HG03064 (cell line): ENCODE results near the gene FAM193B.
"Not testable (repeated sequence)": the region's sequence is repeated elsewhere in the genome, so short reads cannot be mapped to it uniquely, and the experiment has no call there.

Experiments used
- ATAC-seq: cut with Tn5 transposase; IDR thresholded peaks from one replicate; pipeline ENCODE4 v1.9.1; 2021; ENCODE audit warnings: low read depth; ENCODE audit not compliant: unreplicated experiment

The FAM193B gene

GRCh38 chr5:177578316-177578715, 24.0 kb upstream of the FAM193B start:
- no peak for ATAC-seq

GRCh38 chr5:177576169-177576568, 21.8 kb upstream of the FAM193B start:
- ATAC-seq, result no peak

DNA sequence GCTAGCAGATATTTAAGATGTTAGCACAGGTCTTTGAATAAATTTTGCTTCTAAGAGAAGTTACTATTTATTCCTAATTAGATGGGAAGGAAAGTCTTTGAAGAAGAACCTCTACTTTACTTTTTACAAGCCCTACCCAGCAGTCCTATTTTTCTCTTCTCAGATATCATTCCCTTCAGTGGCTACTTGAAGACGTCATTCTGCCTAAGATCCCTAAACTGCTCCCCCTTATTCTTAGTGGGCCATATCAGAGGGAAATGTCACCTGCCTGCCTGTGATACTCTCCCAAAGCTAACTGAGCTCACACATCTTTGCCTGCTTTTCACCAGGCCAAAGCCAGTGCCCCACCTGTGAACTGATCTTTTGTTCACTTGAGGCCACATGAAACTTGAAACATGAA, 21.1 kb upstream of the FAM193B start:
- ATAC-seq, result no peak

DNA sequence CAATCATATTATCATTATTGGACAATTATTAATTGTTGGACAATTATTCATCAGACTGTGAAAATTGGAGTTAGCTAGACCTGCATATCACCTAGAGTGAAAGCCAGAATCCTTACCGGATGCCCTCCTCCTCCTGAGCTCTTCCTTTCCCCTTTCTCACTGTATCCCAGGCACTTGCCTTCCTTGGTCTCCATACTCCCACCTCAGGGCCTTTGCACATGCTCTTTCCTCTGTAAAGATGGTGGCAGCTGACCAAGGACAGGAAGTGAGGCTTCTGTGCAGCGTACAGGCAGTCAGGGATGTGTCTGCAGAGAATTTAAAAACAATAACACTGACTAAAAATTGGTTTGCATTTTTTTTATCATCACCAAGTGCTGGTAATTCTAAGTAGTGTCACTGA, 15.5 kb upstream of the FAM193B start:
- ATAC-seq, result no peak

- ATAC-seq, result no peak
Measured at GRCh38 chr5:177568326-177568725, 14.0 kb upstream of the FAM193B start.

DNA sequence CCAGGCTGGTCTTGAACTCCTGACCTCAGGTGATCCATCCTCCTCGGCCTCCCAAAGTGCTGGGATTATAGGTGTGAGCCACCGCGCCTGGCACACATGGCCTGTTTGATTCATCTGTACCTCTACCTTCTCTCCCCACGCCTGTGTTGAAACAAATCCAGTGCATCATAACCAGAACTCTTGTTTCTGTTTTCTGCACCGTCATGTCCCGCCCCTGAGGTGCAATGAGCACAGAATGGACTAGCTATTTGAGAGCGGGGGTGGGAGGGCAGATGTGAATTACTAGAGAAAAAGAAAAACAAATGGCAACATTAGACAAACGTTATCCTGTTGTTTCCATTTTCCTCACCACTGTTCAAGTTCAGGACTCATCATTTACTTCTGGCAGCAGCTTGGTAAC, 10.7 kb upstream of the FAM193B start:
- no peak for ATAC-seq

DNA sequence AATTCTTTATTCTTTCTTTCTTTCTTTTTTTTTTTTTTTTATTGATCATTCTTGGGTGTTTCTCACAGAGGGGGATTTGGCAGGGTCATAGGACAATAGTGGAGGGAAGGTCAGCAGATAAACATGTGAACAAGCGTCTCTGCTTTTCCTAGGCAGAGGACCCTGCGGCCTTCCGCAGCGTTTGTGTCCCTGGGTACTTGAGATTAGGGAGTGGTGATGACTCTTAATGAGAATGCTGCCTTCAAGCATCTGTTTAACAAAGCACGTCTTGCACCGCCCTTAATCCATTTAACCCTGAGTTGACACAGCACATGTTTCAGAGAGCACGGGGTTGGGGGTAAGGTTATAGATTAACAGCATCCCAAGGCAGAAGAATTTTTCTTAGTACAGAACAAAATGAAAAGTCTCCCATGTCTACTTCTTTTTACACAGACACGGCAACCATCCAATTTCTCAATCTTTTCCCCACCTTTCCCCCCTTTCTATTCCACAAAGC, 5.1 kb upstream of the FAM193B start:
- not testable (repeated sequence) for ATAC-seq

DNA sequence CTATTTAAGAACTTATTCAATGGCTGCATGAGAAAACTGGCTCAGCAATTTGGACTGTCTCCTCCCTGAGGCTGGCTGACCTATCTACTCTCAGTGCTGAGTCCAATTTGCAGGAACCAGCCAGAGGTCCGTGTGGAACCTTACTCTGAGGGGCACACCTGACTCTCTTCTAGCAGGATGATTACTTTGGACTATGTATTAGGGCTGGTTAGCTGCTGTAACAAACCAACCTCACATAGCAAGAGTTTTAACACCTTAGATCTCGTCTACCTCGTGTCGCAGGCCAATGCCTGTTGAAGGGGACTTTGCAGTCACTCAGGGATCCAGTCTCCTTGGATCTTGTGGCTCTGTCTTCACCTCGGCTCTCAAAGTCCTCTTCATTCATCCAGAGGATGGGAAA, 3.4 kb upstream of the FAM193B start:
- ATAC-seq, result no peak

DNA sequence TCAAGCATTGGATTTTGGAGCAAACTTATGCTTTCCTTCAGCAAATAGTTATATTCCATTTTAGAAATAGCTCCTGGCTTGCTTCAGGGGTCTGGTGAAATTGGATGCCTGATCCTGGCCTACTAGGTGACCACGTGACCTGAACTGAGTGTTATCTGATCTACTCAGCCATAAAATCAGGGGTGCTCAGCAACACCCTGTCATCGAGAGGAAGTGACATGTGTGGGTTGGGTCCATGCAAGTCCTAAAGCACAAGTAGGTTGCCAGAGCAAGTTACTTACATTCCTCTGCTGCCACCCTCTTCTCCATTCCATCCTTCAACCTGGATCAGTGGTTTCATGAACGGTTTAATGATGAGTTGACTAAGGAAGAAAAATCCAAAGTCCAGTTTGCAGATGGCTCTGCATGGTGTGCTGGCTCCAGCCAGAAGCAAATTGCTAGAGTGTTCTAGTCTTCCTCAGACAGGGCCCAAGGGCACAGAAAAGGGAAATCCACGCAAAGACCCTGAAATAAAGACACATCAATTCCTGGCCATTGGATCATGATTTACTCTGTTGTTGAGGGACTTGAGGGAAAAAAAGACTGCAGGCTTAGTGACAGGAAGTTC, 2.8 kb upstream of the FAM193B start:
- ATAC-seq, result no peak

GRCh38 chr5:177555665-177556064, 1.3 kb upstream of the FAM193B start:
- ATAC-seq, result no peak

- no peak for ATAC-seq
Measured at GRCh38 chr5:177555228-177555627, 865 bp upstream of the FAM193B start.

GRCh38 chr5:177553671-177554429, 513 bp downstream of the FAM193B start:
- peak; percentile 40 for ATAC-seq

DNA sequence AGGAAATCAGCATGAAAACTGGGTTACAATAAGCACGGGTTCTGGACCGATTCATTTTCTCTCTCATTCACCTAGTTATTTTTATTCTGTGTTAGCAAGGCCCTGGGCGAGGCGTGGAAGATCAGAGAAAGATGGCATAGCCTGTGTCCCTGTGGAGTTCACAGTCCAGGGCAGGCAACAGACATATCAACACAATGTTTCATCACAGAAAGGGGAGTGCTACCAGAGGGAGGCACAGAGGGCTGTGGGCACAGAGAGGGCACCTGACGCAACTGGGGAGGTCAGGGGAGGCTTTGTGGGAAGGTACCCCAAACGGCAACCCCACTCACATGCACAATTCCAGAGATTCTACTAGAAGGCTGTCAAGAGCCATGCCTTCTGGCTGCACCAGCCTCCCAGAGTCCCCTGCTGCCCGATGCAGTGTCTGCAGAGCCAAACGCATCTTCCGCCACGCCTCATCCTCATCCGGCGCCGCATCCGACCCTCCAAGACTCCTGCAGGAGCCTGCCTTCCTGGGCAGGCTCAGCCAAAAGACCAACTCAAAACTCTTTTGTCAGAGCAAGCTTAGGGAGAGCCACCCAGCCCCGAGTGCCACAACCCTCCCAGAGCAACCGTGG, 1.4 kb downstream of the FAM193B start:
- ATAC-seq, result no peak

- no peak for ATAC-seq
Measured at GRCh38 chr5:177550122-177550521, 4.2 kb downstream of the FAM193B start.

DNA sequence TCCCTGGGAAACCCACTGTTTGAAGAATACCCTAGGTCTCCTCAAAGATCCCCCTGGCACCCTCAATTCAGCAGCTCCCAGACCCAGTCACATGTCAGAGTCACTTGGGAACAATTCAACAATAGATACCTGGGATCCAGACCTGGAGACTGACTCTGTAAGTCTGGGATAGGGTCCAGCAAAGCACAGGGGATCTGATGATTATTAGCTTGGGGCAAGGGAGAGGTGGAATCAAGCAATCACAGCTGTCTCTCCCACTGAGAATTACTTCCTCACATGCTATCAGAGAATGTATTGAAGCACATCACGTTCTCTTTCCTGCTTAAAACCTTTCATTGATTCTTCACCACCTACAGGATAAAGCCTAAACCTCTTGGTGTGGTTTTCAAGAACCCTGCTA, 5.9 kb downstream of the FAM193B start:
- ATAC-seq, result no peak

DNA sequence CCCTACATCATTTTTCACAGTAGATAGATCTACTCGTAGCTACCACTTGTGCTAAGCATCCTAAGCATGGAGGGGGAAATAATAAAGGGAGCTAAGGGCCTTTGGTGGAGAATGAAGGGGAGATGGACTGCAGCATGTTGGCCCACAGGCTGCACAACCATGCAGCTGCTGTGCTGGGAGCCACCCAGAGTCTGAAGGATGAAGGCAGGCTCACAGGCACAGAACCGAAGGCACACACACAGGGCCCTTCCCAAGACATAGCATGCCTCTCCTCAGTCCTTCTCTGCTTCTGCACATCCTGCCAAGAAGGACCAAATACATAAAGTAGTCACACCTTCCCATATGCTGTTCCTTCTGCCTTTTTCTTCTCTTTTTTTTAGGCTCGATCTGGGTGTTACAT, 6.6 kb downstream of the FAM193B start:
- ATAC-seq, result no peak

GRCh38 chr5:177546258-177546741, 8.1 kb downstream of the FAM193B start:
- ATAC-seq, result no peak

DNA sequence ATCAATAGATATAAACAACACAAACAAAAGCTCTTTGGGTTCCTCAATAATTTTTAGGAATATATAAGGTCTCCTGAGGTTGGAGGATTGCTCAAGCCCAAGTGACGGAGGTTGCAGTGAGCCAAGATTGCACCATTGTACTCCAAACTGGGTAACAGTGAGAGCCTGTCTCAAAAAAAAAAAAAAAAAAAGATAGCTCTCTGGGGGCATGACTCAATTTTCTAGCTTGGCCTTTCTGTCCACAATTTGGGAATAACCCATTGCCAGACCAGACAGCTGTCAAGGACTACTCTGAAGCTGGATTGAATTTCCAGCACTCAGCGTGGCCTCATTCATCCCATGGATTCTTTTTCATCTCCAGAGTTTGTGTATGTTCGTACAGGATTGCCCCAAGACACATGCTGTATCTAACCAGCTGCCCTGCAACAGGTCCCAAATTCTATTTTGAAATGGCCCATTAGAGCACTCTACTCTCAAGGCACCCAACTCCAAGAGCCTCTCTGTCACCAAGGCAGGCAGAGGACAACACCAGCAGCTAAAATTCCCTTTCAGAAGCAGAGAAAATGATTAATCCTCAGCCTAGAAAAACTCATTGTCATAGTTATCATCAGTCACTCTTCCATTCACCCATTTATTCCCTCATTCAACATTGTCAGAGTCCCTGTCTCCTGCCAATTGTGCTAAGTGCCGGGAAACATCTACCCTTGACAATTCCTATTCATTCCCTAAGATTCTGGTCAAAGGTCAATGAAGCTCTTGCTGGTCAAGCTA, 8.7 kb downstream of the FAM193B start:
- ATAC-seq, result no peak

GRCh38 chr5:177542816-177543465, 11.4 kb downstream of the FAM193B start:
- no peak for ATAC-seq

DNA sequence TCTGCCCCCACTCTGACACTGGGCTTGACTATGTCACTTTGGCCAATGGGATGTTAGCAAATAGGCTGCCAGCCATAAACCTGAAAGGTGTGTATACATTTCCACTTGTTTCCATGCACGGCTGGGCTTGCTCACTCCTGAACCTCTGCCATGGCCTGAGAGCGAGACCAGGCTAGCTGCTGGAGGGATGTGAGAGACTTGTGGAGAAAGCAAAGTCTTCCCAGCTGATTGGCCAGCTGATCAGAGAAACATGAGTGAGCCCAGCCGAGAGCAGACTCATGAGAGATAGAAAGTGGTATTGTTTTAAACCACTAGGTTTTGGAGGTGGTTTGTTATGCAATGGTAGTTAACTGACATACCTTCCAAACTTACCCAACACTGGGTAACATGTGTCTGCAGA, 13.9 kb downstream of the FAM193B start:
- no peak for ATAC-seq
